HG03196 (cell line): ENCODE measurements around the gene GPRIN1.

Experiments
- ATAC-seq: cut with Tn5 transposase; IDR thresholded peaks from one replicate; pipeline ENCODE4 v1.9.1; 2021; ENCODE audit not compliant: unreplicated experiment

The GPRIN1 gene

DNA sequence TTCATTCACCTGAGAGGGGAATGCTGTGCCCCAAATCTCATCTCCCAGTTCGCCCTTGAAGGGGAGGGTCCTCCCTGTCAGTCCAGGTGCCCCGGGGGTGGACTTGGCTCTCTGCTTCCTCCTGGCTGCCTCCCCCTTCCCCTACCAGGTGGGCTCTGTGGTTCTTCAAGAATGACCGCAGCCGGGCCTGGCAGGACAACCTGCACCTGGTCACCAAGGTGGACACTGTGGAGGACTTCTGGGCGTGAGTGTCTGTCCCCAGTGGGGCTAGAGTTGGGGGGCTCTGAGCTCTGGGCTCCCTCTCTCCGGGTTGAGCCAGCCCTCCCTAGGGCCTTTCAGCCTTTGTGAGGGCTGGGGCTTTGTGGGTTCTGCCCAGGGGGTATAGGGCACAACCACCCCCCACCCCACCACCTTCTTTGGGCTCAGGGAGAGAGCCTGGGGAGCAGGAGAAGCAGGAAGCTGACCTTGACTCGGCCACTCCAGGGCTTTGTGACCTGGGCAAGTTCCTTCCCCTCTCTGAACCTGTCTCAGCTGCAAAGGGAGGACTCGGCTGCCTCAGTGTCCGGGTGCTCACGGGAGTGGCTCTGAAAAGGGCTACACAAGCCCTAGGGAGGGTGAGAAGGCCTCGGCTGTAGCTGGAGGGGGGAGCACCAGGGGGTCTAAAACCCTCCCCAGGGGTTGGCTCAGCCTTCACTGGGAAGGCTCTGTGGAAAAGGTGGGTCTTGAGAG lies 33.7 kb upstream of the GPRIN1 start:
- ATAC-seq, result no peak

DNA sequence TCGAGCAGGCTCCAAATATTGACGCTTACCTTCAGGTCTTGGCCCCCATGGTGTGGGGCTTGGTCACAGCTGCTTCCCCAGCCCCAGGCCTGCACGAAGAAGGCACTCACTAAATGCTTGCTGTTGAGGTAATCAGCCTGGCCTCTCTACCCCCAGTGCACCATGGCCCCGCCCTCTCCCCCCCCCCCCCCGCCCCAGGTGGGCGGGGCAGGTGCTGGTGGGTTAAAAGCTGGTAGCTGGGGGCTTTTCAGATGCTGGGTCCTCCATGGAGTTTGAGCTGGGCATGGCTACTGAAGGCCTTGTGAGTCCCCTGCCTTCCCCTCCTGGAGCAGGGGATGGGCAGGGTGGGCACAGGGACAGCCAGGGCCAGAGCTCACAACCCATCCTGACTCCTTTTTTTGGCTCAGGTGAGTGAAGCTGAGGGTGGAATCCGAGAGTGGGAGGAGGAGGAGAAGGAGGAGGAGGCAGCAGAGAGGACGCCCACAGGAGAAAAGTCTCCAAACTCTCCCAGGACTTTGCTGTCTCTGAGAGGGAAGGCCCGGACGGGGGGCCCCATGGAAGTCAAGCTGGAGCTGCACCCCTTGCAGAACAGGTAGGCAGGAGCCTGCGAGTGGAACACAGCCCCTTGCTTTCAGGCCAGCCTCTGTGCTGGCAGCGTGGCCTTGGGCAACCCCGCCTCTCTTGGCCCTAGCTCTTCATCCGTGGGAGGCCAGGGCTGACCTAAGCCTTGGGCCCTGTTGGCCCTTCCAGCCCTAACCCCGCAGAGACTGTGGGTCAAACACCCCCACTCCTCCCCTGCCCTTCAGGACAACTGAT lies 32.9 kb upstream of the GPRIN1 start:
- no peak for ATAC-seq

DNA sequence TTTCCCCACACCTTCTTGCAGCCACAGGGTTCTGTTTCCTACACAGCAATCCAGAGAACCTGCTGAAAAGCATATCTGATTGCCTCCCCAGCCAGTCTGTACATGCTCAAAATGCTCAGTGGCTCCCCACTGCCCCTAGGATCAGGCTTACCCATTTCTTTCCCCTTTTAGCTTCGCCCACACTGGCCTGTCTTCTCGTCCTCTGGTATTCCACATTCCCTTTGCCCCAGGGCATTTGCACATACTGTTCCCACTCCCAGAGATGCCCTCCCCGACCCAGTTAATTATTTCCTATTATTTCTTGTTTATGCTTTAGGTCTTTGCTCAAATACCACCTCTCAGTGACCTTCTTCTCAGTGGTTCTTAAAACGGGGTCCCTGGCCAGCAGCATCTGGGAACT lies 30.7 kb upstream of the GPRIN1 start:
- no peak for ATAC-seq

DNA sequence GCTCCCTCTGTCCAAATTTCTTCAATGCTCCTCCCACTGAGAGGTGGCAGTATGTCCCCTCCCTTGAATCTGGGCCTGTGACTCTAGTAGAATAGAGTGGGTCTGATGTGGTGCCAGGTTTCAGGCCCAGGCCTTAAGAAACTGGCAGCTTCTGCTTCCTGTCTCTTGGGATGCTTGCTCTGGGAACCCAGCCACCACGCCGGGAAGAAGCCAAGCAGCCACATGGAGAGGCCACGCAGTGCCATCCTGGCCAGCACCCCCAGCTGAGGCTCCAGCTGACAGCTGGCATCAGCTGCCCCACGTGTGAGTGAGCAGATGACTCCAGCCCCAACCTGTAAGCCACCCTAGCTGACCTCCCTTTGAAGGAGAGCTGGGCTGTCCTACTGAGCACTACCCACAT lies 30.0 kb upstream of the GPRIN1 start:
- no peak for ATAC-seq

DNA sequence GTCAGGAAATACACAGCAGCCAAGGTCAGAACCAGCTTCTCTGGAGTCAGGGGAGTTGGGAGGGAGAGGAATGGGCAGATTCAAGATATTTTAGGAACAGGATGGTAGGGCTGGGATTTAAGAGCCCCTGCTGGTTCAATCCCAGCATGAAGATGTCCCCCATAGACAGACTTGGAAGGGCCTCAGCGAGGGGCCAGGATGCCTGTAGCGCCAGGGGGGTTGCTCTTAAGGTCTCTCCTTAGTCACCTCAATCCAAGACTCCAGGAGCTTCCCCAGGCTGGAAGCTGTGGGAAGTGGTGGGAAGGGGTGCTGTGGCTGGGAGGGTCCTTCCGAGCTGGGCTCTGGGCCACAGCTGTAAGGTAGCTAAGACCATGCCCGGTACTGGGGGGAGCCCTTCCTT lies 29.3 kb upstream of the GPRIN1 start:
- ATAC-seq, result no peak

DNA sequence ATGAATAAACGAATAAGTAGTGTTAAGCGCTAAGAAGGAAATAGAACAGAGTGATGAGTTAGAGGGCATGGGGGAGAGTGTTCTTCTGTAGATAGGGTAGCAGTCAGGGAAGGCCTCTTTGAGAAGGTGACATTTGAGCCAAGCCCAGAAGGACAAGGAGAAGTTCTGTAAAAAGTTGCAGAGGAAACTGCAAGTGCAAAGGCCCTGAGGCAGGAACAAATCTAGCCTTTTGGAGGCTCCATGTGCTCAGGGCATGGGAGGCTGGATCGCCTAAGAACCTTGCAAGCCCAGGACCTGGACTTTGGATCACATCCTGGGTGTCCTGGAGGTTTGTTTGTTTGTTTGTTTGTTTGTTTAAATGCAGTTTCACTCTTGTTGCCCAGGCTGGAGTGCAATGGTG lies 28.5 kb upstream of the GPRIN1 start:
- ATAC-seq, result no peak

DNA sequence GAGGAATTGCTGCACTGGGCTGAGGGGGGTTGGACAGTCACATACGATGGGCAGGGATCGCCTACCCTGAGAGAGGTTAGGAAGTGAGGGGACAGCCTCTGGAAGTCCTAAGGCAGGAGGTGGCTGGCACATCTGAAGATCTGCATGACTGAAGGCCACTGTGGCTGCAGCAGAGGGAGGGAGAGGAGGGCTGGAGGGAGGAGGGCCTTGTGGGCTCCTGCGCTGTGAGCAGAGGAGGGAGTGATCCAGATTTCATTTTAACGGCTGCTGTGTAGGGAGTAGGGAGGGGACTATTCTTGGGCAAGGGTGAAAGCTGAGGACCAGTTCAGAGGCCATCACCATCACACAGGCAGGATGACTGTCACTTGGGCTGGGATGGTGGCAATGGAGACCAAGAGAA lies 27.6 kb upstream of the GPRIN1 start:
- ATAC-seq, result no peak

DNA sequence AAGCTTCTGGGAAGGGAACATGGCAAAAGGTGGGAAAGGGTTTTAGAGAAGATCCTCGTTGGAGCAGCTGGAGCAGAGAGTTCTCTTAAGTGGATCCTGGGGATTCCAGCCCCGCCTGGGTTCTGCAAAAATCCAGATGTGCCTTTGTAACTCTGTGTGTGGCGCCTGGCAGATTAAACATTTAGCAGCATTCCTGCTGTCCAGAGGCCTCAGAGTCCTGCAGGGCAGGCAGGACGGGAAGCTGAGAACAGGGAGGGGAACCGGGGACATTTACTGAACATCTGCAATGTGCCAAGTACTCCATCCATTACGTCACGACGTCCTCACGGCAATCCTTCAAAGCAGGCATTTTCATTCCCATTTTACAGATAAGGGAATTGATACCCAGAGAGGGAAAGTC lies 26.5 kb upstream of the GPRIN1 start:
- no peak for ATAC-seq

DNA sequence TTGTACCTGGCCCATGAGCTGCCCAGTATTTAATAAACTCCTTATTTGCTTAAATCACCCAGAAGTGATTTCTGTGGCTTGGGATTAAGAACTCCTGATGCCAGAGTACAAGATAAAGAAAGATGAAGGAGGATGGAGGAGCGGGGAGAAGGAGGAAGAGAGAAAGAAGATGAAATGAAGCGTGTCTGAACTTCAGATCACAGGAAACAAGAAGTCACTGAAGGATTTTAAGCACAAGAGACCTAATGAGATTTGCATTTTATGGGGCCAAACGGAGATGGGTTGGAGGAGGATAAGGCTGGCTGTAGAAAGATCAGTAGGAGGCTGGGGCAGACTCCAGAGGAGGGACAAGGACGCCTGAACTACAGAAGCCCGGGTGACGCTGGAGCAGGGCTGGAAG lies 23.6 kb upstream of the GPRIN1 start:
- no peak for ATAC-seq

DNA sequence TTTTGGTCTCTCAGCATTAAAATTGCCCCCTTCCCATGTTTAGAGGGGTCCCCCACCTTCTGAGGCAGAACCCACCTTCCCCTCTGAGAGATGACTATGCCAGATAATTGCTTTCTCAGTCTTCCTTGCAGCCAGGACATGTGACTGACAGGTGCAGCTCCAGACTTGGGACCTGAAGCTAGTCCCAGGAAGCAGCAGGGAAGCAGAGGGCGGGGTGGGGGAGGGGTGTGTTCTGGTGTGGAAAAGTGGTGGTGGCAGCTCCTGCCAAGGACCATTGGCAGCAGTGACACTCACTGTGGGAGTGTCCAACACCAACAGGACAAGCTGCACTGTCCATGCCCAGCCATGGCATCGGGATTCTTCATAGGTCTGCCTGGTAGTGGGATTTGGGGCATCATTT lies 22.8 kb upstream of the GPRIN1 start:
- ATAC-seq, result no peak

DNA sequence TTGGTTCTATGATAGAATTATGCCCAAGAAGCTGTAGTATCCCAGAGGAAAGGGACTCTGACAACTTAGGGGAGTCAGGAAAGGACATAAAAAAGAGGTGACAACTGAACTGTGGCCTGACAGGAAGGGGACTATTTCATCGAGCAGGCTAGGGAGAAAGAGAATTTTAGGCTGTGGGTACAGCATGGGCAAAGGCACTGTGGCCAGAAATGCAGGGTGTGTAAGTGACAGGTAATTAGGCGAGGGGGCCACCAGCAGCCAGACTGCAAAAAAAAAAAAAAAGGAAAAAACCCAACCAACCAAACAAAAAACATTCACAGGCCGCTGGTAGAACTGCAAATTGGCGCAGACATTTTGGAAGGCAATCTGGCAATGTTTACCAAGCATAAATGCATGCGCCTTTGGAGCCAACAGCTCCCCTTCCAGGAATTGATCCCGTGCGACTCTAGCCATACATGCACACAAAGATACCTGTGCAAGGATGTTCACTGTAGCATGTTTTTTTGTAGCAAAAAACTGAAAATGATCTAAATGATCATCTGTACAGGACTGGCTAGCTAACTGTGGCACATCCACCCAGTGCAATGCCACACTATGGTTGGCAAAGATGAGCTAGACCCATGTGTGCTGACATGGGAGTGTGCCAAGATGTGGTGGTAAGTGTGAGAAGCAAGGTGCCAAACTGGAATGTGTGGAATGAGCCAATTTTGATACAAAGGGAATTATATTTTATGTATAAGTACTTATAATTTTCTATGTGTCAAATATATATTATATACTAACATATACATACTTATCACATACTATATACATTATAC lies 21.6 kb upstream of the GPRIN1 start:
- ATAC-seq, result no peak

DNA sequence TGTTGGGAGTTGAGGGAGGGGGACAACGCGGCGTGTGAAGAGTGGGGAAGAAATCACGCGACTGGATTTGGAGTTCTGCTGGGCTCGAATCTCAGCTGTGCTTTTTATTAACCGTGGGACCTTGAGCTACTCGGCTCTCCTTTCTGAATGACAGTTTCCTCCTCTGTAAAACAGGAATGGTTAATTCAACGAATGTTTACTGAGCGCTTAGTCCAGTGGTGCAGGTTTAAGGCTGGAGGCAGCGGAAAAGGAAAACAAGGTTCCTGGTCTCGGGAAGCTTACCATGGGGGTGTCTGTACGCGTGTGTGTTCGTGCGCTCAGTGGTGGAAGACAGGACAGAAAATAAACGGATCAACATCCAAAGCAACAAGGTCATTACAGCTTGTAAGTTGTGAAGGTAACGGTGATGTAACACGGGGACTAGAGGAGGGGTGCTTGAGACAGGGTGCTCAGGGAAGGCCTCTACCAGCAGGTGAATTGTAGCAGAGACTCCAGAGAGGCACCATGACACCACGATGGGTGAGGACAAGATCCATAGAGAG lies 20.8 kb upstream of the GPRIN1 start:
- no peak for ATAC-seq

DNA sequence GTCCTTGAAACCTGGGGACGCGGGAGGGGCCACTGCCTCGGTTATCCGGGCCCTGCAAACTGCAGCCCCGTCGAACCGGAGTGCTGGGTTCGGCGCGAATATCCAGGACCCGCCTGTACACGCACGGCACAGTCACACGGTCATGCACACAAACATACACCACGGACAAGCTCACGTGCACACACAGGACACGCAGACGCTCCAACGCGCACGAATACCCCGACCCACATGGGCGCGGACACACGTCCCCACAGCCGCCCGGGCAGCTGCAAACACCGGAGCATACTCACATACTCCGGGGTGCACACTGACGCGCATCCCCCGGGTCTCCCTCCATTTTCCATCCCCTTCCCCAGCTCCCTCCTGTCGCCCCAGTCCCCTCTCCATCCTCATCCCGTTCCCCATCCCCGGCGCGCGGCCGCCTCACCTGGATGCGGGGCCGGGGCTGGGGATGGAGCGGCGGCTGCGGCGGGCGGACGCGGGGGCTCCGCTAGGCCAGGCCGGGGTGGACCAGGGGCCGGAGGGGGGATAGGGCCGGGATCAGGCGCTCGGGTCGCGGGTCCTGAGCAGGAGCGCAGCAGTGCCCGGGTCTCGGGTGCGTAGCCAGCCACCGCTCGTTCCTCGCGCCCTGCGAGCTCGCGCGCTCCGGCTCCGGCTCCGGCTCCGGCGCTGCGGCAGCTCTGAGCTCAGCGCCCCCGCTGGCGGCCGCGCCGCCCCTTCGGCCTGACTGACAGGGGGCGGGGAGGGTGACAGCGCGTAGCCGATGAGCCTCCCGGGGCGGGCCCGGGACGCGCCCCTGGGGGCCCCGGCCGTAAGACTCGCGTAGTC lies 20.1 kb upstream of the GPRIN1 start, which contains the start of the genes EIF4E1B and SNCB:
TSS of gene EIF4E1B (plus strand) at position 823 of the 828 bp plus-strand sequence. CDS start 12,113 bp downstream, outside the sequence.
TSS of gene SNCB (minus strand) at position 682 of the 828 bp plus-strand sequence. CDS start 880 bp downstream, outside the sequence.
- ATAC-seq, result peak; percentile 52

DNA sequence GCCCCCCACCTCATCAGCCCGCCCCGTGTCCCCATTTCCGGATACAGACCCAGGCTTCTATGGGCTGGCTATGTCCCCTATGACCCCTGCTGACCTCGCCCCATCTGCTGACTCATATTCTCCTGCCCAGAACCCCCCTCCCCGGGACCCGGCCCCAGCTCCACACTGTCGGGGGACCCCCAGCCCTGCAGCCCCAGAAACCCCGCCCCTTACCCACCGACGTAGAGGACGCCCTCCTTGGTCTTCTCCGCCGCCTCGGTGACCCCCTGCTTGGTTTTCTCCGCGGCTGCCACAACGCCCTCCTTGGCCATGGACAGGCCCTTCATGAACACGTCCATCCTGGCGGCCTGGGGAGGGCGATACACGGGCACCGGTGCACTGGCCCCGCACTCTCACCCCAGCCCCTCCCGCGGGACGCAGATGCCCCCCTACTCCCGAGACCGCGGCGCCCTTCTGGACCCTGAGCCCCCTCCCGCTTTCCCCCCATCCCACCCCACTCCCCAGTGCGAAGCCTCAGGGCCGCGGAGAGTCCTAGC lies 19.4 kb upstream of the GPRIN1 start:
- ATAC-seq, result no peak

DNA sequence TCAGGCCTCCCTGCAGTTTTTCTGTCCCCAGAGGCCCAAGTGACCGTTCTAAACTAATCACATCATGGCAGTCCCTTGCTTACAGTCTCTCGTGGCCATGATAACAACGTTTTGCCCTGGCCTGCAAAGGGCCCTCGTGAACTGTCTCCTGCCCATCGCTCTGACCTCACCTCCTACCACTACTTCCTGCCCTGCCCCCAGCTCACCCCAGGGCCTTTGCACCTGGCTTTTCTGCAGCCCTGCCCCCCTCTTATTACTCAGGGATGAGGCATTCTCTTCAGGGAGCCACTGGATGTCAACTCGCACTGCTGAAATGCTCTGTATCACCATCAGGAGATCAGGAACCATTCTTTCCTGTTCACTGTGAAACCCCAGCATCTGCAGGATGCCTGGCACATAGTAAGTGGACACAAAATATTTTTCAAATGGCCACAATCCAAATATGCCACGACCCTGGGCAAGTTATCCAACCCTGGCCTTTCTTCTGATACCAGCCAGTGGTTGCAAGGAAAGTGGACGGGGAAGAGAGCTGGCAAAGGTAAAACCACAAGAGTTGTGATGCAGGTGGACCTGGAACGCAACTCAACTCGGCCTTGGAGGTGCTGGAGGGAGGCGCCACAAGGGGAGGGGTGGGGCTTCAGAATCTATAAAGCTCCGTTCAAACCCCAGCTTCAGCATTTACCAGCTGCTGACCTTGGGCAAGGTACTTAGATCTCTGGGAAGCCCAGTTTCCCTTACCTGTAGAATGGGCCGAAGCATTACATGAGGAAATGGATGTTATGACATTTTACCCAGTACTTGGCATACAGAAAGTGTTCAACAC lies 18.7 kb upstream of the GPRIN1 start:
- ATAC-seq, result no peak

DNA sequence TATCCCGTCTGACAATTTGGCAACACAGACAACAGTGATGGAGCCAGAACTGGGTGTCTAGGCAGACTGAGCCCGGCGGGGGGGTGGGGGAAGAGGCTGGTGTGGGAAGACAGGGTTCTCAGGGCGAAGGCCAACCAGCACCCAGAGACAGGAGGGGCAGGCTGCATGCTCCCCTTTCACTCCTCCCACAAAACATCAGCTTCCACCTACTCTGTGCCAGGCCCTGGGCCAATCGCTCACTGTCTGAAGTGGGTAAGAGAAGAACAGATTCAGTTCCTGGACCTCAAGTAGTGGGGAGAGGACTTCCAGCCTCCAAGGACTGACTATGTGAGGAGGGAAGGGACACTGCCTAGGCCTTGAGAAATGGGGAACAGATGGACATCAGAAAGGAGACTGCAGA lies 17.6 kb upstream of the GPRIN1 start:
- ATAC-seq, result no peak

DNA sequence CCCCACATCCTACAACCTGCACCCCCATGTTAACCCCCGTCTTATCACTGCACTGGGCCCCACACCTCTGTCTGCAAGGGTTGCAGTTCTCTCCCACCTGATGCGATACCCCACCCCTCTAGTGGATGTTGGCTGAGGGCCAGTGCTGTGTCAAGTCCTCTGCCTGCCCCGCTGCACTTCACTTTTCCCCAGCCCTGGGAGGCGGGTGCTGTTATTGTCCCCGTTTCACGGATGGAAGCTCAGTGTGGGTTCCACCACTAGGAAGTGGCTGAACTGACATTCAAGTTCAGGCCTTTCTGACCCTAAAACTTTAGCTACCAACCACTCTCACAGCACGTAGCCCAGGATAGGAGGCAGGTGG lies 16.9 kb upstream of the GPRIN1 start:
- no peak for ATAC-seq

DNA sequence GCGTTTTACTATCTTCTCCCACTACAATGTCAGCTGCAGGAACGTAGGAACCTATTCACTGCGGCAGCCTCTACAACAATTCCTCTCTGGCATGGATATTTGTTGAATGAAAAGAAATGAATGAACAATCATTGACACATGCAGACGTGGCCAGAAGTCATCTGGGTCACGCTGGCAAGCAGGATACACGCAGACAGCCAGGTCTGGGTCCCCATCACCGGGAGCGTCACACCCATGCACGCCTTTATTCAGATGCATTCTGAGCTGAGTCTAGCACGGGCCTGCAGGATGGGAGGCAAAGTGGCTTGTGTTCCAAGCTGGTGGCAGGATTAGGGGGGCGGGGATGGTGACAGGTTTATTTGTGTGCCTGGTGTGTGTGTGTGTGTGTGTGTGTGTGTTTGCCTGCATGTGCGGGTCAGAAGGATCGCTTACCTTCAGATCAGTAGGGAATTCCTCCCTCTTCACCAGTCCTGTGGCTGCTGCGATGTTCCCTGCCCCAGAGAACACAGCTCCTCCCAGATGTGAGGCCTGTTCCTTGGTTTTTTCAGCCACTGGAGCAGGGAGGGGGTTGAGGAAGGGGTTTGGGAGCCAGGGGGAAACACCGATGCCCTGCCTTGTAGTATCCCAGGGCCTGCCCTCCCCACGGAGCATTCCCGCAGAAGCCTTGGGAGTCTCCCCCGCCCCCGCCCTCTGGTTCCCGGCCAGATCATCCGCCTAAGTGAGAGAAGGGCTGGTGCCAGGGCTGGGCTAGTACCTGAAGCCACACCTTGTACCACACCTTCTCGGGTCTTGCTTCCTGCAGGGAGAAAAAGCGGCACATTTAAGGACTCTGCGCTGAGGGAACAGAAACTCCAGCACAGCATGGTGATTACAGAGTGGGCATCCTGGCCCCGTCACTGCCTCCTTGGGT lies 16.3 kb upstream of the GPRIN1 start:
- ATAC-seq, result no peak
